GM21825 (cell line): ENCODE results near the gene OR1J2.
"Not testable (repeated sequence)": the region's sequence is repeated elsewhere in the genome, so short reads cannot be mapped to it uniquely, and the experiment has no call there.

Source experiments
- ATAC-seq: cut with Tn5 transposase; IDR thresholded peaks from one replicate; pipeline ENCODE4 v1.9.1; 2021; ENCODE audit warnings: mild to moderate bottlenecking, moderate library complexity; ENCODE audit not compliant: unreplicated experiment

The OR1J2 gene

GRCh38 chr9:122510502-122510901 lies at the start of gene OR1J2:
Gene OR1J2, plus strand, starts transcription at chr9:122510802. Its CDS starts 0 bp downstream, at chr9:122510802.
- ATAC-seq: no peak

GRCh38 chr9:122463828-122464632 lies 46.6 kb upstream of the OR1J2 start:
- peak; percentile 49 for ATAC-seq

DNA sequence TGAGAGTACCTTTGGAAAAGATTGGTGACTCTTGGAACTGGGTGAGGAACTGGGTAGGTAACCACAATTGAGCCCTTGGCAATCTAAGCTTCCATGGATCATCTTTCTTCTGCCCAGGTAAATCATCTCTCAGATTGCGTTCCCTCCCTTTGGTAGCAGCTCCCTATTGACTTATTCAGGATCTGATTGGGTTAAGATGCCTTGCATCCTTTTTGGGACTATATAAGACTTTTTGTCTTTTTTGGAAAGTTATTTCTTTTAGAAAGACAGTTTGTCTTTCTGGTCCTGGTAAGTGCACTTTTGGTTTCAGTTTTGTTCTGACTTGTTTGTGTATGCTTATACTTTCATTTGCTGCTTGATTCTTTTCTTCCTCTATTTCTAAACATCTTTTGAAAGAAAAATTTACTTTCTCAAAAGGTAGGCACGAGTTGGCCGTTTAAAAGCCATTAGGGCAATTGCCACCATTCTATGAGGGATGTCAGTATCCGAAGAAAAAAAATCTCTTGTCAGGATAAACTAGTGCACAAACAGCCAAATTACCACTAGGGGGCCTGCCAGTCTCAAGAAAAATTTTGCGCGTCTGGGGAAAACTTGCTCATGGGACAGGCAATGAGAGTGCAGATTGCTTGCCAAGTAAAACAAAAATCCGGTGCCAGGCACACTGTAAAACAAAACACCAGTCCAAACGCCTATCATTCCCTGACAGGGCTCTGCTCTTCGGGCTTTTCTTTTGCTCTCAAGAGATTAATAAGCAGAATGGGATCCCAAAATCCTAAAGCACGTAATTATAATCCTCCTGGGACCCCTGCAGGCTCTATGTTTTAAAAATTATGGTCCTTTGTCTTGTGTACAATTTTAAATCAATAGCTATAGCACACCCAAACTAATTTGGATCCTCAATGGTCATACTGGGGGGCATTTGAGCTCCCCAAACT lies 45.7 kb upstream of the OR1J2 start:
- peak; percentile 72 for ATAC-seq

DNA sequence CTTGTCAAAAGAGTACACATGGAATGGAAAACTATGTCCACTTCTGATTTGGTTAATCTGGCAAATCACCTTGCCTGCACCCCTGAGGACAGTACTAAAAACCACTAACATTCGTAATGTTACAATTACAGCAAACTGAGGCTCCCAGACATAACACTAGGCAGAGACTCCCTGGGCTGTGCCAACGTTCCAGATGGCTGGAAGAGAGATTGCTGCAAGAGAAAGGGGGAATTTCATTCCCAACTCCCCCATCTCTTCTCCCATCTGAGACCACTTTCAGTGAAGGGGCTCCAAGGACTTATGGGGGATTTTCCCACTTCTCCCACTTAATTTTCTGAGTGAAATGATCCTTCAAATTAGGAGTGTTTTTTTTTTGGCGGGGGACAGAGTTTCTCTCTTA lies 44.1 kb upstream of the OR1J2 start:
- ATAC-seq: no peak

- ATAC-seq: no peak
Measured at GRCh38 chr9:122468735-122469134, 41.9 kb upstream of the OR1J2 start.

- no peak for ATAC-seq
Measured at GRCh38 chr9:122474561-122474960, 36.0 kb upstream of the OR1J2 start.

DNA sequence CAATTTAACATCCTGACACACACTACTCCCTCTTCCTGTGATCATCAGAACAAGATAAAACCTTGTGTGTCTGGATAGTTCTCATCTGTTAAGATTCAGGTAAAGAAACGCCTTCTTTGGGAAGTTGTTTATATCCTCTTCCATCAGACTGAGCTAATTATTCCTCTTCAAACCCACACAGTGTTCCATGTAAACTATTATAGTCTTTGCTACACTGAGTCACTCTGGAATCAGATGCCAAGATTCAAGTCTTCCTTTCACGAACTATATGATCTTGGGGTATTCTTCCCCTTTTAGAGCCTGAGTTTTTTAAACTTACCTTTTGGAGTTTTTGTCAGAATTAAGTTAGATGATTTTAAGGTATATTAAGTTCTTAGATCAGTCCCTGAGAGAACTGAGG lies 34.9 kb upstream of the OR1J2 start:
- ATAC-seq: no peak

DNA sequence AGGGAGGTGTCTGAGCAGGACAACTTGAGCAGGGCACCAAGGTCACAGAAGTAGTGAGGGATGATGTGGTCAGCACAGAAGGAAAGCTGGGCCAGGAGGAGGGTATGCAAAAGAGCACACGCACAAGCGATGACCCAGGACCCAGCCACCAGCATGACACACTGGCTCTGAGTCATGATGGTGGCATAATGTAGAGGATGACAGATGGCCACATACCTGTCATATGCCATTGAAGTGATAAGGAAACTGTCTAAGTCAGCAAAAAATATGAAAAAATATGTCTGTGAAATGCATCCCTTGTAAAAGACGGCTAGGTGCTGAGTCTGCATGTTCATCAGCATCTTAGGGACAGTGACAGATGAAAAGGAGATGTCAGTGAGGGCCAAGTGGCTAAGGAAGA lies 33.3 kb upstream of the OR1J2 start:
- ATAC-seq: no peak

- no peak for ATAC-seq
Measured at GRCh38 chr9:122477826-122478225, 32.8 kb upstream of the OR1J2 start, which contains the start of gene OR1J1. Gene OR1J1, minus strand, starts transcription at chr9:122477926. Its CDS starts 0 bp downstream, at chr9:122477926.

GRCh38 chr9:122479062-122479461 lies 31.5 kb upstream of the OR1J2 start:
- no peak for ATAC-seq

DNA sequence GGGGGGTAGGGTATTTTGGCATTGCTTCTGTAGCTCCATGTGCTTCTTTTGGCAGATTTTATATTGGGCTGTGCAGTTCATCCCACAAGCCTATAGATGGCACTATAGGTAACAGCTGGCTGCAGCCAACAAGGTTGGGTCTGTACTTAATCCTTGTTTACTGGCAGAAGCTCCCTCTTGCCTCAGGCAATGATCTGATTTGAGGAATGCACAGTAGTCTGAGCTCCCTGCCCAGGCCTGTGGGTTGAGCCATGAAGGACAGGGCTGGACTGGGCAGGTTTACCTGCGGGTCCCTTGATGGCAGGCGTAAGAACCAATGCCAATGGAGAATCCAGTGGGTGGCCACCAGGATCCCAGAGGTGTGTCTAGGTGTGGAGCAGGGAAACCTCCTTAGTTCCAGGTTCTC lies 11.7 kb upstream of the OR1J2 start:
- no peak for ATAC-seq

DNA sequence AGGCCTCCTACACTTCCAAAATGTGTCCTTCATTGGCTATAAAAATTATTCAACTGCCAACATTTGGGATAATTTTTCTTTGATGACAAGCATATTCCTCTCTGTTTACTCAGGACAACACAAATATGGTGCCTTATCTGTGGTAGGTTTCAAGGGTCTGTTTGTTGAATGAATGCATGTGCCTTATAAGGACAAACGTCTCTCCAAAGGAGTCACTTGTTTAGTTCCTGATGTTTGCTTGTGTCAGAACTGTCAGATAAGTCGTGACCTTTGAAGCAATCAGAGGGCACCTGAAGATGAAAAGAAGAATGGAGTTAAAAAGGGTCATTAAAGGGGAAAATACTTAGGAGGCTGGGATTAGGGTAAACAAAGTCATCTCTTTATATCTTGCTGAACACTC lies 3.6 kb upstream of the OR1J2 start:
- ATAC-seq: no peak

DNA sequence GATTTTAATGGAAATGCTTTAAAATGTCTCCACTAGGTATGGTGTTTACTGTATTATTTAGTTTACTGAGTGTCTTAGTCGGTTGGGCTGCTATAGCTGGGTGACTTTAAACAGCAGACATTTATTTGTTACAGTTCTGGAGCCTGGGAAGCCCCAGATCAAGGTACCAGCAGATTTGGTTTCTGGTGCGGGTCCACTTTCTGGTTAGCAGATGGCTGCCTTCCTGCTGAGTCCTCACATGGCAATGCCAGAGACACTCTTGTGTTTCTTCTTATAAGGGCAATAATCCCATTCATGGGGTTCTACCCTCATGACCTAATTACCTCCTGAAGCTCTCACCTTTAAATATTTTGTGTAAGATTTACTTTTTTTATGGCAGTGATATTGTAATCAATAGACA lies 7.6 kb downstream of the OR1J2 start:
- no peak for ATAC-seq

DNA sequence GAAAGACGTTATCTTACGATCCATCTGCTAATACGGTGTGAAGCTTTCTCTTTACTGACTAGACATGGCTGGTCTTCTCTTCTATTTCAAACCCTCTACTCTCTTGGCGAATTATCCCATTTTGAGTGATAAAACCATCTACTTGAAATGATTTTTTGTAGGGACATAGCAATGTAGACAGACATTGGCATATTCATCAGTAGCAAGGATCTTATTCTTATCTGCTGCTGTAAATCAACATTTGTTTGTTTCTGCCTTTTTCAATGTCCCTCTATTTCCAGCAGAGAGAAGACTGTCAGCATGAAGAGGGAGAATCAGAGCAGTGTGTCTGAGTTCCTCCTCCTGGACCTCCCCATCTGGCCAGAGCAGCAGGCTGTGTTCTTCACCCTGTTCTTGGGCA lies 8.2 kb downstream of the OR1J2 start, which contains the start of gene OR1J4:
Gene OR1J4 (plus strand): TSS at position 301 of the 400 bp plus-strand sequence. CDS start 0 bp downstream, at position 301.
- ATAC-seq: no peak

- ATAC-seq: no peak
Measured at GRCh38 chr9:122519376-122519775, 8.8 kb downstream of the OR1J2 start.

DNA sequence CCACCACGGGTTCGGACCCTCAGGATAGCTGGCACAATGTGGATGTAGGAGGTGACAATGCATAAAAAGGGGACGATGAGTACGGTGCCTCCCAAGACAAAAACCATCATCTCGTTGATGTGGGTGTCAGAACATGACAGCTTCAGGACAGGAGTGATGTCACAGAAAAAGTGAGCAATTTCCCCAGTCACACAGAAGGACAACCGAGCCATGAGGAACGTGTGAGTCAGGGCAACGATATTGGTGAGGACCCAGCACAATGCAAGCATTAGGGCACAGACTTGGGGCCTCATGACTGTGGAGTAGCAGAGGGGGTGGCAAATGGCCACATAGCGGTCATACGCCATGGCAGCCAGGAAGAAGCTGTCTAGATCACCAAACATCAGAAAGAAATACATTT lies 16.0 kb downstream of the OR1J2 start:
- ATAC-seq: no peak

DNA sequence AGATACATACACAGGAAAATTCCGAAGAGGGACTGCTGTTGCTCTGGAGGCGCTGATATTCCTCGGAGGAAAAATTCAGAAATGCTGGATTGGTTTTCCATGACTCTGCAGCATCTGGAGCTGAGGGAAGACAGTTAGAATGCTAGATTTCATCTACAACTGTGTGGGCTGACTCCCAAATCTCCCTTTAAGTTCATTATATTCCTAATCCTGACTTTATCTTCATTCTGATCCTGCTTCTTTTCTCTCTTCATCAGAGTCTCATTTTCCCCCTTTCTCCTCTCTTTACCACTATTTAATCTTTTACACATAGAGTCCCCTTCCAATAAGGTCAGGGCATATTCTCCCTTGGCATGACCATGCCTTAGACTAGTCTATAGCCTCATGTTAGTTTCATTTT lies 16.6 kb downstream of the OR1J2 start, which contains the start of gene OR1N1:
Gene OR1N1 (minus strand): TSS at position 101 of the 400 bp plus-strand sequence. CDS start 0 bp downstream, at position 101.
- ATAC-seq: no peak

GRCh38 chr9:122531157-122531556 lies 20.6 kb downstream of the OR1J2 start:
- not testable (repeated sequence) for ATAC-seq

DNA sequence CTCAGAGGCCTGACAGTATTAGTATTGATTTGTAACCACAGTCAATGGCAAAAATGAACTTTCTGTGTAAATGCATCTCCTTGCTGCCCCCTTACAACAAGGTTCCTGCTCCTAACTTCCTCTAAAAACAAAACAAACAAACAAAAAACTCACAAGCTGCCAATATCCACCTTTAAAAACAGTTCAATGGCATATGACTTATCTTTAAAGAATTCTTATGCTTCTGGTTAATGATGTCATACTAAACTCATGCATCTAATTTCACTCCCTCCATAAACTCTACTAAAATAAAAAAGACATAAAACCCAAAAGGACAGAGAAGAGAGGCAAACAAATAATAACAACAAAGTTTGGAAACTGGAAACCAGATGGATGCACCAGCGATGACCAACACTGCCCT lies 25.5 kb downstream of the OR1J2 start:
- no peak for ATAC-seq

GRCh38 chr9:122537066-122537465 lies 26.5 kb downstream of the OR1J2 start:
- not testable (repeated sequence) for ATAC-seq

DNA sequence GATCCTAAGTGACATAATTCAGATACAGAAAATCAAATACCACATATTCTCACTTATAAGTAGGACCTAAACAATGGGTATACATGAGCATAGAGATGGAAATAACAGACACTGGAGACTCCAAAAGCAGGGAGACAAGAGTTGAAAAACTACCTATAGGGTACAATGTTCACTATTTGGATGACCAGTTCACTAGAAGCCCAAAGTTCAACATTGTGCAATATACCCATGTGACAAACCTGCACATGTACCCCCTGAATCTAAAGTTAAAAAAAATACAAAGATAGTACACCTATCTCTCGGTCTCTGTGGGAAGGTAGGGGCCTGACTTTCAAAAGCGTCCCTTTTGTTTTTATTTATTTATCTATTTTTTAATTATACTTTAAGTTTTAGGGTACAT lies 28.2 kb downstream of the OR1J2 start:
- ATAC-seq: no peak
